GM12878 (cell line): ENCODE data around the gene PLAC1. TPM values are rescaled to one million over a fixed set of nuclear protein-coding genes. Genes with fewer than 3 reads are reported as not detected.
A peak's percentile ranks its signal among the peaks of the same experiment; 100 is the strongest.

Experiments used
- ATAC-seq: fragments of 200-7000 bp; cut with Tn5 transposase; 3 replicates; pipeline ENCODE4 v1.9.1; 2020; ENCODE audit warnings: mild to moderate bottlenecking, moderate library complexity
- BruUV-seq: library from RNA; stranded (reverse); fragments of 400-500 nt; replicated peaks from 2 replicates; lab custom pipeline; 2021; lab: Mats Ljungman, UMichigan
- CTCF ChIA-PET: fragments of 300-600 bp; sonication (Branson Sonifier 250); formaldehyde crosslinking; extraction: SDS; loops from one replicate; lab custom pipeline; 2021; ENCODE audit warnings: inconsistent platforms; lab: Yijun Ruan, JAX
- POLR2A ChIA-PET: fragments of 350-600 bp; formaldehyde crosslinking; extraction: SDS; loops from one replicate; lab custom pipeline; 2021; ENCODE audit warnings: inconsistent platforms; lab: Charles Lee
- RAD21 ChIA-PET: fragments of 300-600 bp; sonication (Branson Sonifier 250); formaldehyde crosslinking; loops from one replicate; lab custom pipeline; 2023; ENCODE audit warnings: antibody characterized with exemption; ENCODE audit not compliant: unreplicated experiment; lab: Charles Lee
- SMC1A ChIA-PET: fragments of 300-600 bp; sonication (Branson Sonifier 250); formaldehyde crosslinking; loops from one replicate; lab custom pipeline; 2023; ENCODE audit not compliant: unreplicated experiment, uncharacterized antibody; lab: Charles Lee
- DNase-seq: peaks from one replicate; pipeline ENCODE4 v3.0.0-alpha.2; 2011; ENCODE audit warnings: low read depth, low spot score
- FAIRE-seq: peaks from 3 replicates; lab custom pipeline; 2011; peaks lifted over from hg19 to GRCh38; lab: Jason Lieb, UNC
- H2AFZ ChIP-seq: 2 replicates; pipeline ENCODE4 v1.6.0; 2011; ENCODE audit warnings: low read depth, low read length, control low read depth; ENCODE audit not compliant: control insufficient read depth
- H3K27ac ChIP-seq: 2 replicates; pipeline ENCODE4 v1.5.1; 2011; ENCODE audit warnings: control low read depth; ENCODE audit not compliant: control insufficient read depth, insufficient read depth
- H3K27me3 ChIP-seq, 2 experiments: replicated peaks in 1 of 2; 2 replicates each; pipeline versions ENCODE4 v1.6.0 to v1.6.1; 2011; ENCODE audit warnings: low read length in 1 of 2; ENCODE audit not compliant: control insufficient read depth in 2 of 2, insufficient read depth in 2 of 2
- H3K36me3 ChIP-seq, 2 experiments: 2 replicates each; pipeline ENCODE4 v1.5.1; 2011; ENCODE audit warnings: low read length in 1 of 2; ENCODE audit not compliant: control insufficient read depth in 2 of 2, insufficient read depth in 2 of 2
- H3K4me1 ChIP-seq: 2 replicates; pipeline ENCODE4 v1.6.1; 2011; ENCODE audit warnings: mild to moderate bottlenecking, low read length, moderate library complexity, mixed read lengths; ENCODE audit not compliant: control insufficient read depth, insufficient read depth
- H3K4me2 ChIP-seq: 2 replicates; pipeline ENCODE4 v1.6.0; 2011; ENCODE audit warnings: control low read depth; ENCODE audit not compliant: control insufficient read depth, insufficient read depth
- H3K4me3 ChIP-seq: fragments of 200-600 bp; sonication (generic); 2 replicates; pipeline ENCODE4 v1.5.1; 2016
- H3K79me2 ChIP-seq: 2 replicates; pipeline ENCODE4 v1.6.0; 2011; ENCODE audit warnings: low read length; ENCODE audit not compliant: control insufficient read depth, insufficient read depth
- H3K9ac ChIP-seq: 2 replicates; pipeline ENCODE4 v1.8.0; 2011; ENCODE audit warnings: low read length, control low read depth, mixed read lengths; ENCODE audit not compliant: control insufficient read depth, insufficient read depth
- H3K9me3 ChIP-seq: replicated peaks from 3 replicates; pipeline ENCODE4 v1.5.1; 2011; ENCODE audit warnings: mild to moderate bottlenecking, low read length; ENCODE audit not compliant: control insufficient read depth, insufficient read depth
- H4K20me1 ChIP-seq: 2 replicates; pipeline ENCODE4 v1.6.0; 2011; ENCODE audit not compliant: control insufficient read depth, insufficient read depth
- CBX3 ChIP-seq: fragments of 200-600 bp; sonication (generic); IDR thresholded peaks from 2 replicates; pipeline ENCODE4 v1.6.1; 2016; ENCODE audit warnings: low read depth, borderline replicate concordance
- GABPA ChIP-seq: IDR thresholded peaks from 2 replicates; pipeline ENCODE4 v1.6.1; 2014; ENCODE audit warnings: antibody characterized with exemption, low read depth, mild to moderate bottlenecking, inconsistent platforms
- HCFC1 ChIP-seq: fragments of 150-350 bp; IDR thresholded peaks from 2 replicates; pipeline ENCODE4 v1.6.1; 2014; ENCODE audit warnings: low read length
- KDM1A ChIP-seq: fragments of 200-600 bp; sonication (generic); IDR thresholded peaks from 2 replicates; pipeline ENCODE4 v1.6.1; 2016; ENCODE audit warnings: borderline replicate concordance
- LARP7 ChIP-seq: fragments of 450-650 bp; IDR thresholded peaks from 2 replicates; pipeline ENCODE4 v1.6.1; 2017; ENCODE audit warnings: mild to moderate bottlenecking
- NFIC ChIP-seq: IDR thresholded peaks from 2 replicates; pipeline ENCODE4 v1.6.1; 2012; ENCODE audit warnings: low read depth, mild to moderate bottlenecking, inconsistent platforms, low read length, moderate library complexity
- PAX8 ChIP-seq: fragments of 450-650 bp; IDR thresholded peaks from 2 replicates; pipeline ENCODE4 v1.6.1; 2017; ENCODE audit warnings: mild to moderate bottlenecking, moderate library complexity
- RAD21 ChIP-seq: IDR thresholded peaks from 2 replicates; pipeline ENCODE4 v1.6.1; 2011; ENCODE audit warnings: mild to moderate bottlenecking, low read depth, low read length, moderate library complexity; ENCODE audit not compliant: insufficient read depth
- STAT3 ChIP-seq: IDR thresholded peaks from 2 replicates; pipeline ENCODE4 v1.6.1; 2011; ENCODE audit warnings: low read depth, low read length, improper control_type of control experiment
- TCF7 ChIP-seq: IDR thresholded peaks from 2 replicates; pipeline ENCODE4 v1.6.1; 2014; ENCODE audit warnings: antibody characterized with exemption, borderline replicate concordance
- ZNF274 ChIP-seq: IDR thresholded peaks from one replicate; pipeline ENCODE4 v1.8.0; 2011; ENCODE audit not compliant: insufficient read length, insufficient read depth
- WGBS: methylation state at CpG from one replicate; pipeline ENCODE4 v1.1.6; 2016; ENCODE audit warnings: low lambda C conversion rate; ENCODE audit not compliant: insufficient replicate concordance, insufficient coverage; ENCODE audit errors: missing lambda C conversion rate; 5-methylcytosine and 5-hydroxymethylcytosine counted together
- in situ Hi-C: fragments of 300-500 bp; cut with MboI; formaldehyde crosslinking; loops from 9 replicates; pipeline ENCODE4 v1.14.3; 2018; ENCODE audit warnings: mixed read lengths
- intact Hi-C: fragments of 100-400 bp; cut with micrococcal nuclease; formaldehyde crosslinking; loops from one replicate; pipeline ENCODE4 v1.14.2; 2022; ENCODE audit not compliant: unreplicated experiment
- polyA plus RNA-seq, 11 experiments: library from polyadenylated mRNA; depleted of rRNA in 4 of 11; unstranded in 6 of 11; stranded (reverse) in 5 of 11; fragments of >200 nt; fragmentation: Nextera tagmentation in 4 of 11; fragmentation: Illumina TruSeq in 1 of 11; extraction: Ambion mirVana in 4 of 11; extraction: Trizol in 1 of 11; gene quantifications; 1 replicate in 1 of 11; 2 replicates in 10 of 11; pipeline versions ENCODE4 v1.2.1 to v1.2.3, GENCODE V29; 2011 to 2016; ENCODE audit warnings: inconsistent platforms in 2 of 11, missing spikeins in 2 of 11, low read depth in 1 of 11
- total RNA-seq, 4 experiments: library from RNA; depleted of rRNA in 3 of 4; stranded (reverse); fragments of >200 nt in 3 of 4; fragmentation: Illumina TruSeq in 1 of 4; extraction: Trizol in 1 of 4; gene quantifications; 2 replicates each; pipeline versions ENCODE4 v1.2.1 to v1.2.3, GENCODE V29; 2013 to 2021
- TF ChIP-seq, protein P1 (sequence below): fragments of 450-650 bp; IDR thresholded peaks from 2 replicates; pipeline ENCODE4 v1.6.1; 2017; ENCODE audit warnings: antibody characterized with exemption, mild to moderate bottlenecking, moderate library complexity

PLAC1 gene
- total and polyA plus RNA-seq, 10 of the 15 experiments (the other 5 are each of a cell fraction or from before 2014, with no cell fraction given), result 0.05 to 0.42 (median 0.17) TPM; not detected in 5

GRCh38 chrX:134632355-134632754 is 25.9 kb downstream of the PLAC1 start (continued):
- TF ChIP-seq GABPA, result no peak
- no peak for TF ChIP-seq PAX8
- no peak for TF ChIP-seq TCF7
- TF ChIP-seq LARP7, result no peak
- no peak for TF ChIP-seq RAD21
- no peak for TF ChIP-seq STAT3

GRCh38 chrX:134631426-134632346 is 26.6 kb downstream of the PLAC1 start:
- Histone ChIP-seq H3K9me3 (no peaks in the 10 kb centered on the region), H3K9ac (no peak overlapping the region), H3K36me3 (no peaks in the 10 kb centered on the region), H3K27me3 (no peaks in the 10 kb centered on the region; a peak in 2 of 4 replicates), H3K4me3 (no peak overlapping the region), H3K4me1 (no peaks in the 10 kb centered on the region), H3K4me2 (no peak overlapping the region), H2AFZ (no peak overlapping the region)
- intact Hi-C loops, result no loop called here
- in situ Hi-C loops, result no loop called here
- TF ChIP-seq ZNF274 (no peak), CBX3 (no peak), KDM1A (no peak), HCFC1 (no peak), NFIC (no peak)
- TF ChIP-seq, protein P1, sequence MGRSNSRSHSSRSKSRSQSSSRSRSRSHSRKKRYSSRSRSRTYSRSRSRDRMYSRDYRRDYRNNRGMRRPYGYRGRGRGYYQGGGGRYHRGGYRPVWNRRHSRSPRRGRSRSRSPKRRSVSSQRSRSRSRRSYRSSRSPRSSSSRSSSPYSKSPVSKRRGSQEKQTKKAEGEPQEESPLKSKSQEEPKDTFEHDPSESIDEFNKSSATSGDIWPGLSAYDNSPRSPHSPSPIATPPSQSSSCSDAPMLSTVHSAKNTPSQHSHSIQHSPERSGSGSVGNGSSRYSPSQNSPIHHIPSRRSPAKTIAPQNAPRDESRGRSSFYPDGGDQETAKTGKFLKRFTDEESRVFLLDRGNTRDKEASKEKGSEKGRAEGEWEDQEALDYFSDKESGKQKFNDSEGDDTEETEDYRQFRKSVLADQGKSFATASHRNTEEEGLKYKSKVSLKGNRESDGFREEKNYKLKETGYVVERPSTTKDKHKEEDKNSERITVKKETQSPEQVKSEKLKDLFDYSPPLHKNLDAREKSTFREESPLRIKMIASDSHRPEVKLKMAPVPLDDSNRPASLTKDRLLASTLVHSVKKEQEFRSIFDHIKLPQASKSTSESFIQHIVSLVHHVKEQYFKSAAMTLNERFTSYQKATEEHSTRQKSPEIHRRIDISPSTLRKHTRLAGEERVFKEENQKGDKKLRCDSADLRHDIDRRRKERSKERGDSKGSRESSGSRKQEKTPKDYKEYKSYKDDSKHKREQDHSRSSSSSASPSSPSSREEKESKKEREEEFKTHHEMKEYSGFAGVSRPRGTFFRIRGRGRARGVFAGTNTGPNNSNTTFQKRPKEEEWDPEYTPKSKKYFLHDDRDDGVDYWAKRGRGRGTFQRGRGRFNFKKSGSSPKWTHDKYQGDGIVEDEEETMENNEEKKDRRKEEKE, result no peak
- TF ChIP-seq, all 136 proteins: peak for 0
- FAIRE-seq (no peak), ATAC-seq (peak; percentile 65), DNase-seq (no peak)
- Histone ChIP-seq H3K79me2 (no peaks in the 10 kb centered on the region), H4K20me1 (no peaks in the 10 kb centered on the region), H3K27ac (no peak overlapping the region)
- SMC1A ChIA-PET, result interaction anchor here (0.9 to 1.2 kb wide), 2 partner anchors 9 to 39 kb away, joined by 3 to 4 read pairs; no protein-coding TSS in a partner anchor
- RAD21 ChIA-PET, result interaction anchor here (0.9 to 1.2 kb wide), 2 partner anchors 9 to 105 kb away, joined by 3 to 6 read pairs; no protein-coding TSS in a partner anchor
- WGBS, result 28% methylated on average over 9 of the region's 9 CpGs
- CTCF ChIA-PET, result no interaction called here
- BruUV-seq, result no TSS peak
- POLR2A ChIA-PET, result interaction anchor here (0.5 kb wide), 1 partner anchor 44 kb away, joined by 4 read pairs; no protein-coding TSS in a partner anchor
